Lung (tissue), 12 donors: ENCODE measurements around the gene CSGALNACT2. TPM values are rescaled to one million over a fixed set of nuclear protein-coding genes. Genes with fewer than 3 reads are reported as not detected.

Experiments
- ATAC-seq: fragments of 200-7000 bp; cut with Tn5 transposase; one replicate; pipeline ENCODE4 v1.9.1; 2020; ENCODE audit warnings: moderate number of reproducible peaks; ENCODE audit not compliant: insufficient read depth, low FRiP score
- DNase-seq, 3 donors: peaks; one replicate each; pipeline ENCODE4 v3.0.0-alpha.2; 2013 to 2017
- H3K27ac ChIP-seq, 2 donors: one replicate each; pipeline ENCODE4 v1.5.1; 2013; ENCODE audit warnings: mild to moderate bottlenecking in 2 of 2, moderate library complexity in 2 of 2, control low read depth in 1 of 2, inconsistent platforms in 1 of 2, low read depth in 1 of 2, low read length in 1 of 2
- H3K27me3 ChIP-seq, 3 donors: one replicate each; pipeline ENCODE4 v1.5.1; 2013; ENCODE audit warnings: low read length in 2 of 3; ENCODE audit not compliant: control insufficient read depth in 3 of 3, insufficient read depth in 3 of 3
- H3K36me3 ChIP-seq, 4 donors: one replicate each; pipeline ENCODE4 v1.5.1; 2013; ENCODE audit warnings: low read length in 4 of 4, mild to moderate bottlenecking in 1 of 4, moderate library complexity in 1 of 4; ENCODE audit not compliant: control insufficient read depth in 4 of 4, insufficient read depth in 4 of 4
- H3K4me1 ChIP-seq, 5 donors: one replicate each; pipeline ENCODE4 v1.5.1; 2013; ENCODE audit warnings: low read length in 5 of 5, mild to moderate bottlenecking in 2 of 5, moderate library complexity in 1 of 5; ENCODE audit not compliant: control insufficient read depth in 5 of 5, insufficient read depth in 5 of 5
- H3K4me3 ChIP-seq: one replicate; pipeline ENCODE4 v1.5.1; 2013; ENCODE audit warnings: mild to moderate bottlenecking, control low read depth, moderate library complexity
- H3K9ac ChIP-seq, 2 donors: one replicate each; pipeline ENCODE4 v1.5.1; 2013; ENCODE audit warnings: low read length in 2 of 2, control low read depth in 1 of 2; ENCODE audit not compliant: insufficient read depth in 1 of 2
- H3K9me3 ChIP-seq, 4 donors: one replicate each; pipeline ENCODE4 v1.5.1; 2013; ENCODE audit warnings: low read length in 3 of 4, mild to moderate bottlenecking in 1 of 4, moderate library complexity in 1 of 4; ENCODE audit not compliant: control insufficient read depth in 4 of 4, insufficient read depth in 3 of 4
- WGBS, 2 donors: extraction: QIAGEN DNeasy Blood & Tissue Kit; methylation state at CpG; one replicate each; pipeline ENCODE4 v1.1.7; 2013; 5-methylcytosine and 5-hydroxymethylcytosine counted together
- polyA plus RNA-seq, 2 donors: library from polyadenylated mRNA; stranded (reverse); fragments of 200-250 nt; gene quantifications; one replicate each; pipeline ENCODE4 v1.2.1, GENCODE V29; 2013
- total RNA-seq, 2 donors: library from RNA; depleted of rRNA in 1 of 2; stranded (reverse); fragments of >200 nt in 1 of 2; gene quantifications; one replicate each; pipeline ENCODE4 v1.2.1, GENCODE V29; 2014 to 2021
- TF ChIP-seq, protein P1 (sequence below): IDR thresholded peaks from 2 replicates; pipeline ENCODE4 v1.5.1; 2012; ENCODE audit warnings: mild to moderate bottlenecking; ENCODE audit errors: control extremely low read depth, extremely low read depth
- donor health status: control.
- donor health status: control.
- donor health status: Bipolar disorder and iron deficiency.
- donor health status: healthy.
- donor health status: DM: yes; HTN: yes; CAD: no.

The CSGALNACT2 gene
- total and polyA plus RNA-seq, 4 donors, result 9.8 to 48.4 (median 33.3) TPM

DNA sequence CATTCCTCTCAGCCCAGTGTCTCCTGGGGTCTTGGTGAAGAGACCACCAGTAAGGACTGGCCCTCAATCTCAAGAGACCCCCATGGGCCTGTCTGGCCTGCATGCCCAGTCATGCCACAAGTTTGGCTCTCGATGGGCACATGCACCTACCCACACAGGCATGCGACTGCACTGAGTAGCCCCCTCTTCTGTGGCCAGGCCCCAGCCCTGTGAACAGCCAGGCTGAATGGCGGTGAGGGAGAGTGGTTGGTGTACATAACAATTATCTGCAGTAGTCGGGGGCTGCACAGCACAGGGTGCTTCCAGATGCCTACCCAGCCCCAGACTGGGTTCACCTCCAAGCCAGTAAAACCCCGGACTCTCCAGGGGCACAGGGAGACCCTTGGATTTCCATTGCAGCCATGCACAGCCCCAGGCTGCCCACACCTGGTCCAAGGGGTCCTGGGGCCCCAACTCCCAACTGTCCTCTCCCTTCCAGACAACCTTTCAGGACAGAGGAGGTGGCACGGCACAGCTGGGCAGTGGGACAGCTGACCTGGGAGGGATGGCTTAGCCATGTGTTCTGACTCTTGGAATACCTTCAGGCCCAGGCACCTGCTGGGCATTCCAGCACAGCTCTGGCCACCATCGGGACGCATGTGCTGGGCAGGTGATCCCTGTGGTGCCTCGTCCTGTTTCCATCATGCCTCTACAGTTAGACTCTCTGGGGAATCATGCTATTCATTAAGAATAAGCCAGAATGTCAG is 21.0 kb upstream of the CSGALNACT2 start:
- no peak for DNase-seq
- WGBS, 2 donors, result 77 to 80% methylated on average over 9 of the region's 9 CpGs
- H3K9me3 ChIP-seq, result no peaks in the 10 kb centered on the region

DNA sequence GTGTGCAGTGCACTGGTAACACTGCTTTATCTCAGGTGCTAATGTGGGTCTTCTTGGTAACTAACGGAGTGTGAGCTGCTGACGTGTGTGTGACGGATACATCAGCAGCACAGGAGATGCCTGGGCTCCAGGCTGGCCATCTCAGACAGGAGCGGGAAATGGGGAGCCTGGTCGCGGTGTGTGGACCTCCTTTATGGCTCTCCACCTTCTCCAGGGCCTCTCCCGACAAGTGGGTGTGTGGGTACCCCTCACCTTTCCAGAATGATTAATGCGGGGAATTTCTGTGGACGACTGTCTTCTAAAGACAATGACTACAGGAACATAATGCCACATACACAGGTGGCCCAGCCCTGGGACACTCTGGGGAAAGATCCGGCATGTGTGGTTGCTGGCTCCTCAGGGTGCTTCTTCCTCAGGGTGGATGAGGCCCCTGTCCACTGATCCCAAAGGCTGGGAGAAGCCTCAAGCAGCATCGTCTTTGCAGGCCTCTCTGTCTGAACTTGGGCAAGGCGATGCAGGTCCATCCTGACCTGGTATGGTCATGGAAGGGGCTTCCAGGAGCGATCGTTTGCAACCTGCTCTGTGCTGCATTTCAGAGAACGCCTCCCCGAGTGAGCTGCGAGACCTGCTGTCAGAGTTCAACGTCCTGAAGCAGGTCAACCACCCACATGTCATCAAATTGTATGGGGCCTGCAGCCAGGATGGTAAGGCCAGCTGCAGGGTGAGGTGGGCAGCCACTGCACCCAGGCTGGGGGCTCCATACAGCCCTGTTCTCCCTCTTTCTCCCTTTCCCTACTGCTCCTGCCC is 20.3 kb upstream of the CSGALNACT2 start:
- ATAC-seq (no peak), DNase-seq (no peak)
- no peaks in the 10 kb centered on the region for H3K36me3 ChIP-seq
- no peak overlapping the region for H3K27ac ChIP-seq
- no peak overlapping the region for H3K9ac ChIP-seq
- 88 to 93% methylated on average over 18 of the region's 18 CpGs for WGBS, 2 donors
- H3K9me3 ChIP-seq, result no peaks in the 10 kb centered on the region
- no peaks in the 10 kb centered on the region for H3K27me3 ChIP-seq
- peaks cover 0 to 12% (median 5%) of the 10 kb centered on the region in 5 donors for H3K4me1 ChIP-seq
- TF ChIP-seq, protein P1, sequence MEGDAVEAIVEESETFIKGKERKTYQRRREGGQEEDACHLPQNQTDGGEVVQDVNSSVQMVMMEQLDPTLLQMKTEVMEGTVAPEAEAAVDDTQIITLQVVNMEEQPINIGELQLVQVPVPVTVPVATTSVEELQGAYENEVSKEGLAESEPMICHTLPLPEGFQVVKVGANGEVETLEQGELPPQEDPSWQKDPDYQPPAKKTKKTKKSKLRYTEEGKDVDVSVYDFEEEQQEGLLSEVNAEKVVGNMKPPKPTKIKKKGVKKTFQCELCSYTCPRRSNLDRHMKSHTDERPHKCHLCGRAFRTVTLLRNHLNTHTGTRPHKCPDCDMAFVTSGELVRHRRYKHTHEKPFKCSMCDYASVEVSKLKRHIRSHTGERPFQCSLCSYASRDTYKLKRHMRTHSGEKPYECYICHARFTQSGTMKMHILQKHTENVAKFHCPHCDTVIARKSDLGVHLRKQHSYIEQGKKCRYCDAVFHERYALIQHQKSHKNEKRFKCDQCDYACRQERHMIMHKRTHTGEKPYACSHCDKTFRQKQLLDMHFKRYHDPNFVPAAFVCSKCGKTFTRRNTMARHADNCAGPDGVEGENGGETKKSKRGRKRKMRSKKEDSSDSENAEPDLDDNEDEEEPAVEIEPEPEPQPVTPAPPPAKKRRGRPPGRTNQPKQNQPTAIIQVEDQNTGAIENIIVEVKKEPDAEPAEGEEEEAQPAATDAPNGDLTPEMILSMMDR, result no peak
- H3K4me3 ChIP-seq, result no peak overlapping the region

More for the DNA sequence above, 21.0 kb upstream of the CSGALNACT2 start:
- Histone ChIP-seq H3K27ac (no peak overlapping the region), H3K36me3 (no peaks in the 10 kb centered on the region), H3K27me3 (no peaks in the 10 kb centered on the region), H3K4me1 (peaks cover 0 to 12% (median 5%) of the 10 kb centered on the region in 5 donors), H3K9ac (no peak overlapping the region), H3K4me3 (no peak overlapping the region)
- TF ChIP-seq, protein P1, result no peak
- ATAC-seq, result no peak

DNA sequence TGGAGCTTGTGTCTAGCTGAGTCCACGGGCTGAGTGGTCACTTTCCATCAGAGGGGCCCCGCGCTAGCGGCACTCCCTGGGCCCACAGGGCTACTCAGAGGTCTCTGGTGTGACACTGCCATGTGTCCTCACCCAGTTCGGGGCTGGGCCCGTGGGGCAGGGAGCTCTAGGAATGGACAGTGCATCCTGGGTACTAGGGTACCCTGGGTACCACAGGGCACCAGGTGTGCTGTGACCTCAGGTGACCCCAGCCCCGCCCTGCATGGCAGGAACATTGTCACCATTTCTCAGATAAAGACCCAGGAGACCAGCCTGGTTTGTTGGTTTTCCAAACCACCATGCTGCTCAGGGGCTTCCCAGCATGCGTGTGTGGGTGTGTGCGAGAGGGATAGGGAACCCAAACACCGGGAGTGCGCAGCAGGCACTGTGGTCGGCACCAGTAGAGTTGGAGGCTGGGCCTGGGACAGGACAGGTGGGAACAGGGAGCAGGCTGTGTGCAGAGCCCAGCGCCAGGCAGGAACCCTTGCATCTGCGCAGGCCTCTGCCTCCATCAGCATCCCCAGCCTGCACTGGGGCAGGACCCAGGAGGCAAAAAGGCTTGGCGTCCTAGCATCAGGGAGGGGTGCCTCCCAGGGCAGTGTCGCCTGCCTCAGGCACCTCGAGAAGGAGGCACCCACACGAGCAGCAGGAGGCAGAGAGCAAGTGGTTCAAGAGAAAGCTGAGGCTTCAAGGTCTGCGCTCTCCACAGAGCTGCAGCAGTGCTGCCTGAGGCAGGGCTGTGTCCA is 19.4 kb upstream of the CSGALNACT2 start:
- WGBS, 2 donors, result 85 to 88% methylated on average over 18 to 19 of the region's 19 CpGs
- Histone ChIP-seq H3K27ac (no peak overlapping the region), H3K9me3 (no peaks in the 10 kb centered on the region), H3K9ac (no peak overlapping the region), H3K36me3 (no peaks in the 10 kb centered on the region), H3K4me1 (peaks cover 0 to 12% (median 5%) of the 10 kb centered on the region in 5 donors), H3K27me3 (no peaks in the 10 kb centered on the region), H3K4me3 (no peak overlapping the region)
- TF ChIP-seq, protein P1, result no peak
- DNase-seq (no peak), ATAC-seq (no peak)
